Effector memory CD8-positive, alpha-beta T cell (primary cell): ENCODE measurements around the gene GTF2IRD1.

Experiments
- ATAC-seq: fragments of 150-1000 bp; cut with Tn5 transposase; replicated peaks from 2 replicates; pipeline ENCODE4 v1.10.0; 2021; ENCODE audit warnings: mild to moderate bottlenecking, moderate library complexity
- DNase-seq, 3 experiments: peaks; one replicate each; pipeline ENCODE4 v3.0.0; 2021
- H3K27ac Mint-ChIP-seq, 2 donors: one replicate each; pipeline ENCODE4 v1.8.0; 2022; ENCODE audit warnings: mild to moderate bottlenecking in 2 of 2, mixed read lengths in 2 of 2, moderate library complexity in 2 of 2
- H3K27me3 Mint-ChIP-seq, 2 donors: one replicate each; pipeline ENCODE4 v1.8.0; 2022; ENCODE audit warnings: mixed read lengths in 2 of 2
- H3K36me3 Mint-ChIP-seq: one replicate; pipeline ENCODE4 v1.8.0; 2022; ENCODE audit warnings: mild to moderate bottlenecking, moderate library complexity, mixed read lengths; ENCODE audit not compliant: insufficient read depth
- H3K4me1 Mint-ChIP-seq, 2 donors: one replicate each; pipeline ENCODE4 v1.8.0; 2022; ENCODE audit warnings: low read depth in 2 of 2, mixed read lengths in 2 of 2
- H3K4me3 Mint-ChIP-seq, 2 donors: one replicate each; pipeline ENCODE4 v1.8.0; 2022; ENCODE audit warnings: mild to moderate bottlenecking in 2 of 2, mixed read lengths in 2 of 2, moderate library complexity in 2 of 2
- H3K9me3 Mint-ChIP-seq, 2 donors: one replicate each; pipeline ENCODE4 v1.8.0; 2022; ENCODE audit warnings: mixed read lengths in 2 of 2

Gene GTF2IRD1

DNA sequence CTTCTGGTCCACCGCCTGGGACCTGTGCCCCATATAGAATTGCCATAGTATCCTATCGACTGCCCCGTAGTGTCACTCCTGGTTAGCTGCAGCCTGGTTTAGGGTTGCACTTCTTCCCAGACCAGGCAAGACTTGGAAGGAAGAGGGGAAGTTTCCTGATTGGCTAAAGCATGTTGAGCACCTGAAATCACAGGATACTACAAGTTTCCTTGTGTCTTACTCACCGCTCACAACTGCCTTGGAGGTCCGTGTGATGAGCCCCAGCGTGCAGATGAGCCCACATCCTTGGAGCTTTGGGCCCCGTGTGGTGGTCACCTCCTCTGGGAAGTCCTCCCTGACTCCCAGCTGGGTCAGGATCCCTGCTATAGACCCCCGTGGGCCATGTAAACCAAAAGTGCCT, 129.9 kb downstream of the GTF2IRD1 start:
- no peak for ATAC-seq
- H3K36me3 Mint-ChIP-seq = peaks cover 6% of the 10 kb centered on the region

DNA sequence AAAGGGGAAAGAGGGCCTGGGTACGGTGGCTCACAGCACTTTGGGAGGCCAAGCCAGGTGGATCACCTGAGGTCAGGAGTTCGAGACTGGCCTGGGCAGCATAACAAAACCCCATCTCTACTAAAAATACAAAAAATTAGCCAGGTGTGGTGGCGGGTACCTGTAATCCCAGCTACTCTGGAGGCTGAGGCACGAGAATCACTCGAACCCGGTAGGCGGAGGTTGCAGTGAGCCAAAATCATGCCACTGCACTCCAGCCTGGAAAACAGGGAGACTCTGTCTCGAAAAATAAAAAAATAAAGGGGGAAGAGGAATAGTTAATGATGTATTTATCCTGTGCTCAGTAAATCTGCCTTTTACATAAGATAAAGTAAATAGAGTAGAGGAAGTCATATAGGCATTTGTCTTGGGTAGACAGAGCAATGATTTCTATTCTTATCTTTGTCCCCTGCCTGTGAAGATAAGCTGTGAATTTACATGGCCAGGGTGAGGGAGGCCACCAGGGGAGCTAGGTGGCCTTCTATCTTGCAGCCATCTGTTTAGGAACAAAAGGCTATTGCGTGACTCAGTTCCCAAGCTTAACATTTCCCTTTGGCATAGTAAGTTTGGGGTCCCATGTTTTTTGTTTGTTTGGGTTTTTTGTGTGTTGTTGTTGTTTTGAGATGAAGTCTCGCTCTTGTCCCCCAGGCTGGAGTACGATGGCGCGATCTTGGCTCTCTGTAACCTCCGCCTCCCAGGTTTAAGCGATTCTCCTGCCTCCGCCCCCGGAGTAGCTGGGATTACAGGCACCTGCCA, 130.7 kb downstream of the GTF2IRD1 start:
- H3K27me3 Mint-ChIP-seq = peaks cover 0 to 4% of the 10 kb centered on the region in 2 donors
- ATAC-seq (no peak), DNase-seq (no peak)
- H3K36me3 Mint-ChIP-seq = peaks cover 6% of the 10 kb centered on the region
- no peaks in the 10 kb centered on the region for H3K9me3 Mint-ChIP-seq
- H3K4me1 Mint-ChIP-seq = peaks cover 0 to 2% of the 10 kb centered on the region in 2 donors
- no peak overlapping the region for H3K4me3 Mint-ChIP-seq
- H3K27ac Mint-ChIP-seq = no peak overlapping the region

More for the DNA sequence above, 129.9 kb downstream of the GTF2IRD1 start:
- Mint-ChIP-seq H3K27me3 (peaks cover 0 to 4% of the 10 kb centered on the region in 2 donors), H3K27ac (no peak overlapping the region), H3K4me1 (peaks cover 0 to 2% of the 10 kb centered on the region in 2 donors), H3K4me3 (no peak overlapping the region), H3K9me3 (no peaks in the 10 kb centered on the region)
- DNase-seq = no peak

DNA sequence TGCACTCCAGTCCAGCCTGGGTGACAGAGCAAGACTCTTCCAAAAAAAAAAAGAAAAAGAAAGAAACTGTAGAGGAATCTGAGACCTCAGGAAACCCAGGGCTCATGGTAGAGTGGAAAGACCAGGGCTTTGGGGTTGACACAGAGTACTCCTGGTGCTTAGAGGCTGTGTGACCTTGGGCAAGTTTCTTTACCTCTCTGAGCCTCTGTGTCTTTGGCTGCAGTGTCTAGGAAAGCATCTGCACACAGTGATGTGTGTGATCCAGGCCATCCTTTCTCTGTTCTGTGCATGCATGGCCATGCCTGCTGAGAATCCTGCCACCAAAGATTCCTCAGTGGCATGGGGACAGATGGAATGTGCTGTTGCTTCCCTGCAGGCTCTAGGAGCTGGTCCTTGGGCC, 132.1 kb downstream of the GTF2IRD1 start:
- peaks cover 0 to 2% of the 10 kb centered on the region in 2 donors for H3K4me1 Mint-ChIP-seq
- H3K27me3 Mint-ChIP-seq = no peaks in the 10 kb centered on the region
- H3K27ac Mint-ChIP-seq = no peak overlapping the region
- no peak overlapping the region for H3K4me3 Mint-ChIP-seq
- ATAC-seq (no peak), DNase-seq (no peak)
- no peaks in the 10 kb centered on the region for H3K9me3 Mint-ChIP-seq
- peaks cover 6% of the 10 kb centered on the region for H3K36me3 Mint-ChIP-seq

DNA sequence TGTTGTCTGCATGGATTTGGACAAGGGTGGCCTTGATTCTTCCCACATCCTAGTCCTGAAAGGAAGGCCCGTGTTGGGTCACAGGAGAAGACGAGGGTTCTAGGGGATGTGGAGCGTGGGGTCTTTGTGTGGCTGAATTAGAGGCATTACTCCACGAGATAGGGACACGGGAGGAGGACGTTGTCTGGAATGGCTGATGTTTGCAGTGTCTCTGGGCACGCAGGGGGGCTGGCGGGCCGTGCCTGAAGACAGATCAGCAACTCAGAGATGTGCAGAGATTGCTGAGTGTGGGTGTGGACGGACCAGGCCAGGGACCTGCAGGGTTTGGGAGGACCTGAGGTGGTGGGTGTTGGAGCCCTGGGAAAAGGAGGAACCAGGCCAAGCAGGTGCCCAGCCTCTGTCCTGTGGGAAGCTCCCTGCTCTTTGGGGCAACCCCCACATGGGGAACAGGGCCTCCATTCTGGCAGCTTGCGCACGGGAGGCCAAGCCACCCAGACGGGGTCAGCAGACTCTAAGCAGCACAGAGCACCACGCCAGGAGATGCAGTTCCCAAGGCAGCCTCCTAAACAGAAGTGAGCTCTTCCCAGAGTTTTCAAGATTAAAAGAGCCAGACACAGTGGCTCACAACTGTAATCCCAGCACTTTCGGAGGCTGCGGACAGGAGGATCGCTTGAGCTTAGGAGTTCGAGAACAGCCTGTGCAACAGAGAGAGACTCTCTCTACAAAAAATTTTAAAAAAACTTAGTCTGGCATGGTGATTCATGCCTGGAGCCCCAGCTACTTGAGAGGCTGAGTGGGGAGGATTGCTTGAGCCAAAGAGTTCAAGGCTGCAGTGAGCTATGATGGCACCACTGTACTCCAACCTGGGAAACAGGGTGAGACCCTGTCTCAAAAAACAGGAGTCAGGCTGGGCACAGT, 132.8 kb downstream of the GTF2IRD1 start:
- no peak overlapping the region for H3K4me3 Mint-ChIP-seq
- H3K9me3 Mint-ChIP-seq = no peaks in the 10 kb centered on the region
- DNase-seq (no peak), ATAC-seq (no peak)
- H3K27me3 Mint-ChIP-seq = no peaks in the 10 kb centered on the region
- peaks cover 0 to 2% of the 10 kb centered on the region in 2 donors for H3K4me1 Mint-ChIP-seq
- H3K27ac Mint-ChIP-seq = no peak overlapping the region
- peaks cover 6% of the 10 kb centered on the region for H3K36me3 Mint-ChIP-seq

DNA sequence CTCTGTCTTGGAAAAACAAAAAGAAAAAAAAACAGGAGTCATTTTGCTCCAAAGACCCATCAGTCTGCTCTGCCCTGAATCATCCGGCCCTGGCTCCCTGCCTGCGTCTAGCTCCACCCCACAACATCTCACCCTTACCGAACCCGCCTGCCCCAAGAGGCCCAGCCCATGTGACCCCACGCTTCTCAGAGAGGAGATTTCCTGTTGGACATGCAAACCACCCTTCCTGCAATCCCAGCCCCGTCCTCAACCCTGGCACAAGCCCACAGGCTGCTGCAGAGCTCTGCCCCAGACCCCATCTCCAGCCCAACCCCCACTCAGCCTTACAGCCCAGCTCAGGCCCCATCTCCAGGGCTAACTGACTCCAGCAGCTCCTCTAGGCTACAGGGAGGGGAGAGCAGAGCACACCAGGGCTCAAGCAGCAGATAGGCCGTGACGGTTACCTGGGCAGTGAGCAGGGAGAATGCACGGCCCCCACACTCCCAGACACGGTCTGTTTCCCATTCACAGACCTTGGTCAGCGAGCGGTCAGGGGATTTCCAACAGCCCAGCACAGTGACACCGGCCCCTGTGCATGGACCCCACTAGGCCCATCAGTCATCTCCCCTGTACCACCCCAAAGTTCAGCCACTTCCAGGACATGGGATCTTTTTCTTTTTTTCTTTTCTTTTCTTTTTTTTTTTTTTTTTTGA, 133.9 kb downstream of the GTF2IRD1 start:
- H3K27me3 Mint-ChIP-seq = no peaks in the 10 kb centered on the region
- no peaks in the 10 kb centered on the region for H3K9me3 Mint-ChIP-seq
- H3K4me3 Mint-ChIP-seq = no peak overlapping the region
- no peak overlapping the region for H3K27ac Mint-ChIP-seq
- no peak for DNase-seq
- H3K4me1 Mint-ChIP-seq = peaks cover 0 to 2% of the 10 kb centered on the region in 2 donors
- peaks cover 6% of the 10 kb centered on the region for H3K36me3 Mint-ChIP-seq
- no peak for ATAC-seq

DNA sequence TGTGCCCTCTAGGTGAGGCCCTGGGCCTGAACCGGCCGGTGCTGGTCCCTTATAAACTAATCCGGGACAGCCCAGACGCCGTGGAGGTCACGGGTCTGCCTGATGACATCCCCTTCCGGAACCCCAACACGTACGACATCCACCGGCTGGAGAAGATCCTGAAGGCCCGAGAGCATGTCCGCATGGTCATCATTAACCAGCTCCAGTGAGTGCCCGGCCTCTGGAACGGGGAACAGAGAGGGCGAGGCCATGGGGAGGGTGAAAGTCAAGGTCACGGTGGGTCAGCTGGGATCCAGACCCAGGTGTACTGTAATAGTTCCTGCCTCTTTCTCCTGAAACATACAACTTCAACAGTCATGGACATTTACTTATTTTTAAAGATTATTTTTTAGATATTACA, 137.1 kb downstream of the GTF2IRD1 start:
- H3K36me3 Mint-ChIP-seq = no peaks in the 10 kb centered on the region
- DNase-seq = no peak
- no peak overlapping the region for H3K4me3 Mint-ChIP-seq
- peaks cover 0 to 2% of the 10 kb centered on the region in 2 donors for H3K4me1 Mint-ChIP-seq
- H3K9me3 Mint-ChIP-seq = no peaks in the 10 kb centered on the region
- H3K27me3 Mint-ChIP-seq = no peaks in the 10 kb centered on the region
- no peak overlapping the region for H3K27ac Mint-ChIP-seq
- ATAC-seq = no peak

DNA sequence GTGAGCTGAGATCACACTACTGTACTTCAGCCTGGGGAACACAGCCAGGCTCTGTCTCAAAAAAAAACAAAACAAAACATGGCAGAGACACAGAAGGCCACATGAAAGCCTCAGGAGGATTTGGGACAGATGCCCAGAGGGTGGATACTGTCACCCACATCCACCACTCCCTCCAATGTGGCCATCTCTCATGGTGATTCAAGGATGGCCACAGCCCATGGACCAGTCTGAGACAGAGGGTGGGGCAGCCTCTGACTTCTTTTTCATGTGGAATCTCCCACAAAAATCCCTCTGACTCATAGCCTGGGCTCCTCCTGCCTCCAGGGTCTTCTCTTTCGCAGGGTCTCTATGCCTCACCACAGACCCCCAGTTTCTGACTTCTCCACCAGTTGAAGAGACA, 144.9 kb downstream of the GTF2IRD1 start:
- DNase-seq = no peak
- H3K36me3 Mint-ChIP-seq = no peaks in the 10 kb centered on the region
- H3K4me3 Mint-ChIP-seq = no peak overlapping the region
- no peaks in the 10 kb centered on the region for H3K9me3 Mint-ChIP-seq
- no peak for ATAC-seq
- H3K27ac Mint-ChIP-seq = no peak overlapping the region
- no peaks in the 10 kb centered on the region for H3K27me3 Mint-ChIP-seq
- no peaks in the 10 kb centered on the region for H3K4me1 Mint-ChIP-seq

DNA sequence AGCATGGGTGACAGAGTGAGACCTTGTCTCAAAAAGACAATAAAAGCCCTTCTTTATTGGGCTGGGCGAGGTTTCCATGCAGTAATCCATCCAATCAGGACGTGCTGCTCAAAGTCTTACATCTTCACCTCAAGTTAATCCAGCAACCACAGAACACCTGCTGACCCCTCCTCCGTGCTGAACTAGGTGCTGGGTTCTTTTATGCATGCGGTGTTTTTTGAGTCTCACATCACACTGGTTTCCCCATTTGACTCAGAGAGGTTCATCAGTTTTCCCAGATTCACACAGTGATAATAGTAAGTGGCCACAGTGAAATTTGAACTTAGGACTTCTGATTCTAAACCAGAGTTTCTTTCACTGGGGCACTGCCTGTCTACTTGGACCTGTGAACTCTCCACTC, 145.5 kb downstream of the GTF2IRD1 start:
- H3K9me3 Mint-ChIP-seq = no peaks in the 10 kb centered on the region
- no peak overlapping the region for H3K4me3 Mint-ChIP-seq
- DNase-seq = no peak
- no peak for ATAC-seq
- no peaks in the 10 kb centered on the region for H3K27me3 Mint-ChIP-seq
- no peak overlapping the region for H3K27ac Mint-ChIP-seq
- H3K36me3 Mint-ChIP-seq = no peaks in the 10 kb centered on the region
- no peaks in the 10 kb centered on the region for H3K4me1 Mint-ChIP-seq

DNA sequence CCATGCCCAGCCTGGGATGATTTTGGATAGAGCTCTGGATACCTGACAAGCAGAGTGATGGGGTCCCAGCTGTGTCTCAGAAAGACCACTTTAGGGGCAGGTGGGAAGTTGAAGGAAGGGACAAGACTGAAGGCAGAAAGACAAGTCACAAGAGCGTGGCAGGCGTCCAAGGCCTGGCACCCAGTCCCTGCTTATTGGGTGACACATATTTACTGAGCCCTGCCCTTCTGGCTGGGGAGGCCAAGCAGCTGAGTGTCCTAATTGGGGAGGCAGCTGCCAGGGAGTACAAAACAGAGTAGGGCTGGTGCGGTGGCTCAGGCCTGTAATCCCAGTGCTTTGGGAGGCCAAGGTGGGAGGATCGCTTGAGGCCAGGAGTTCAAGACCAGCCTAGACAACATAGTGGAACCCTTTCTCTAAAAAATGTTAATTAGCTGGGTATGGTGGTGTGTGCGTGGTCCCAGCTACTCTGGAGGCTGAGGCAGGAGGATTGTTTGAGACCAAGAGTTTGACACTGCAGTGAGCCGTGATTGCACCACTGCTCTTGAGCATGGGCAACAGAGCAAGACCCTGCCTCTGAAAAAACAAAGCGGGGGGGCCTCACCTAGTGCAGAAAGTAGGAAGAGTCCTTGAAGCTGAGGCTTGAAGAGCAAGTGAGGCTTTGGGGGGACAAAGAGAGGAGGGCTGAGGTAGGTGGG, 150.8 kb downstream of the GTF2IRD1 start:
- H3K4me3 Mint-ChIP-seq = peak overlapping the region; percentile 79
- no peak for ATAC-seq
- H3K4me1 Mint-ChIP-seq = peaks cover 7% of the 10 kb centered on the region in 2 donors
- no peak for DNase-seq
- H3K27ac Mint-ChIP-seq = peak overlapping the region in 1 of 2 donors; percentile 39
- no peaks in the 10 kb centered on the region for H3K9me3 Mint-ChIP-seq
- no peaks in the 10 kb centered on the region for H3K36me3 Mint-ChIP-seq
- H3K27me3 Mint-ChIP-seq = no peaks in the 10 kb centered on the region

DNA sequence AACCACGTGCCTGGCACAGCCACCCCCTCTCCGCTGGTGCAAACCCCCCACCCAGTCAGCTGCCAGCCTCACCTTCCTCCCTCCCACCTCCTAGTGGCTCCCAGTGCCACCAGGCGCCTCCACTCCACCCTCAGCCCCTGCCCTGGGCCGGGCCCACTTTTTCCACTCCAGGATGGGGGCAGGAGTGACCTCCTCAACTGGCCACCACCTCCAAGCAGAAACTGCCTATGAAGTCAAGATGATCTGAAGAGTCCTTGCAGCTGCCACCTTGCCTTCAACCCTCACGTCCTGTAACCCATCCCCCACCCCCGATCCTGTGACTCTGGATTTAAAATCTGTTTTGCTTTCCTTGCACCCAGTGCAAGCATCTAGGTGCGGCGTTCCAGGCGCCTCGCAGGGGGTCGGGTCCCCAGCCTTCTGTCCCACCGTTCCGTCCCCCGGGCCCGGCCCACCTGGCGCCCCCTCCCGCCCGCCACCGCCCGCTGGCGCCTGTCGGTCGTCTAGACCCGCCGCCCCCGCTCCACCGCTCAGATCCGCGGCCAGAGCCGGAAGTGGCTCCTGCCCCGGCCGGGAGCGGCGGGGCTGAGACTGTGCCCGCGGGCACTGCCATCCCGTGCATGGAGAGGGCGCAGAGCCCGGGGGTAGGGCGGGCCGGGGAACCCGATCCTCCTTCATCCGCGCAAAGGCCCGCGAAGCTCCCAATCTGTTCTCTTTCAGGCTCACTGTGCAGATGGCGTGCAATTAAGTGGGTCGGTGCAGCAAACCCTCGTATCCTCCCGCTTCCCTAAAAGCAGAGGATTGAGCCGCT, 152.6 kb downstream of the GTF2IRD1 start:
- H3K27me3 Mint-ChIP-seq = no peaks in the 10 kb centered on the region
- H3K4me1 Mint-ChIP-seq = peaks cover 7% of the 10 kb centered on the region in 2 donors
- no peaks in the 10 kb centered on the region for H3K36me3 Mint-ChIP-seq
- H3K27ac Mint-ChIP-seq = peak overlapping the region; percentile 46 to 53
- peak; percentile 5 to 13 (median 12) for DNase-seq
- H3K9me3 Mint-ChIP-seq = no peaks in the 10 kb centered on the region
- peak overlapping the region; percentile 79 for H3K4me3 Mint-ChIP-seq
- ATAC-seq = peak; percentile 90

DNA sequence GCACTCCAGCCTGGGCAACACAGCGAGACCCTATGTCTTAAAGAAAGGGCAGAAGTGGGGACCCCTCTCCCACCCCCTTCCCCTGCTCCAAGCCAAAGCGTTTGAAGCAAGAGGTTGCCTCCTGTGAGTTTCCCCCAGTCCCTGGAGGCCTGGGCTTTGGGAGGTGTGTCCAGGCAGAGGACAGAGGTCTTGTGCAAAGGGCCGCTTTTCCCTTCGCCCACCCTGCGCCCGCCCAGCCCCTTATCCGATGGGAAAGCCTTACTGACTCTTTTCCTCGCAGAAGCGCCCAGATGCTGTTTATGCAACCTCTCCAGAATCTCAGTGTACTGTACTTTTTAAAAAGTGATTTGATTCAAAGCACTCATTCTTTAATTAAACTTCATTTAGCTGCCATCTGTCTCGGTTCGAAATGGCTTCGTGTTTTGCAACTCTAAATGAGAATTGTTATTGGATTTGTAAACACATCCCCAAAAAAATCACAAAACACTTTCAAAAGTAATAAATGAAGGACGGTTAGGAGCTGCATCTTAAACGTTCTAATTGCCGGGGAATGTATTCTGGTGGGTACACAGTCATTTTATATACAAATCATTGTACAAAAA, 153.3 kb downstream of the GTF2IRD1 start:
- Mint-ChIP-seq H3K4me1 (peaks cover 7% of the 10 kb centered on the region in 2 donors), H3K27me3 (no peaks in the 10 kb centered on the region), H3K36me3 (no peaks in the 10 kb centered on the region), H3K4me3 (peak overlapping the region; percentile 79), H3K9me3 (no peaks in the 10 kb centered on the region), H3K27ac (peak overlapping the region; percentile 46 to 53)
- ATAC-seq (no peak), DNase-seq (no peak)
